HT1080 (cell line): ENCODE results near the gene TRIM7. TPM values are rescaled to one million over a fixed set of nuclear protein-coding genes. Genes with fewer than 3 reads are reported as not detected.
A peak's percentile ranks its signal among the peaks of the same experiment; 100 is the strongest.

ENCODE experiments used
- DNase-seq: peaks from one replicate; pipeline ENCODE4 v3.0.0-alpha.2; 2015; ENCODE audit warnings: low read depth
- total RNA-seq: library from RNA; depleted of rRNA; stranded (reverse); fragments of >200 nt; shearing (Covaris generic); gene quantifications from 2 replicates; pipeline ENCODE4 v1.2.3, GENCODE V29; 2014

Gene TRIM7
- total RNA-seq, 1 experiment from 2014 or later: 12.6 TPM

GRCh38 chr5:181233088-181233800, 28.2 kb upstream of the TRIM7 start:
- no peak for DNase-seq

GRCh38 chr5:181232593-181232992, 27.6 kb upstream of the TRIM7 start:
- no peak for DNase-seq

- DNase-seq: no peak
Measured at GRCh38 chr5:181231432-181231831, 26.4 kb upstream of the TRIM7 start.

- DNase-seq: no peak
Measured at GRCh38 chr5:181230551-181230950, 25.6 kb upstream of the TRIM7 start.

- DNase-seq: no peak
Measured at GRCh38 chr5:181229996-181230395, 25.0 kb upstream of the TRIM7 start.

GRCh38 chr5:181224390-181225229, 19.6 kb upstream of the TRIM7 start:
- DNase-seq: no peak

- no peak for DNase-seq
Measured at GRCh38 chr5:181223729-181224389, 18.9 kb upstream of the TRIM7 start.

- peak; percentile 98 for DNase-seq
Measured at GRCh38 chr5:181223058-181223728, 18.2 kb upstream of the TRIM7 start, which contains the start of gene TRIM41. TRIM41 (plus strand) TSS chr5:181223281; CDS start chr5:181224000, 719 bp downstream.

GRCh38 chr5:181222630-181223057, 17.6 kb upstream of the TRIM7 start:
- DNase-seq: no peak

- peak; percentile 99 for DNase-seq
Measured at GRCh38 chr5:181221792-181222629, 17.0 kb upstream of the TRIM7 start.

- no peak for DNase-seq
Measured at GRCh38 chr5:181221105-181221791, 16.3 kb upstream of the TRIM7 start.

GRCh38 chr5:181220178-181220515, 15.2 kb upstream of the TRIM7 start:
- DNase-seq: no peak

- no peak for DNase-seq
Measured at GRCh38 chr5:181219262-181220177, 14.5 kb upstream of the TRIM7 start.

GRCh38 chr5:181218795-181219124, 13.8 kb upstream of the TRIM7 start:
- DNase-seq: no peak

GRCh38 chr5:181217803-181218062, 12.7 kb upstream of the TRIM7 start:
- no peak for DNase-seq

GRCh38 chr5:181217111-181217802, 12.3 kb upstream of the TRIM7 start:
- DNase-seq: peak; percentile 69

GRCh38 chr5:181215997-181216989, 11.3 kb upstream of the TRIM7 start:
- DNase-seq: peak; percentile 78
